GM12872 (cell line): ENCODE measurements around the gene MTHFSD.

Experiments
- TF ChIP-seq, protein P1 (sequence below): IDR thresholded peaks from 3 replicates; pipeline ENCODE4 v1.5.1; 2011; ENCODE audit warnings: low read depth, mild to moderate bottlenecking, low read length, moderate library complexity; ENCODE audit not compliant: insufficient read depth

MTHFSD gene

GRCh38 chr16:86585821-86586611 is 31.0 kb upstream of the MTHFSD start:
- TF ChIP-seq, protein P1, sequence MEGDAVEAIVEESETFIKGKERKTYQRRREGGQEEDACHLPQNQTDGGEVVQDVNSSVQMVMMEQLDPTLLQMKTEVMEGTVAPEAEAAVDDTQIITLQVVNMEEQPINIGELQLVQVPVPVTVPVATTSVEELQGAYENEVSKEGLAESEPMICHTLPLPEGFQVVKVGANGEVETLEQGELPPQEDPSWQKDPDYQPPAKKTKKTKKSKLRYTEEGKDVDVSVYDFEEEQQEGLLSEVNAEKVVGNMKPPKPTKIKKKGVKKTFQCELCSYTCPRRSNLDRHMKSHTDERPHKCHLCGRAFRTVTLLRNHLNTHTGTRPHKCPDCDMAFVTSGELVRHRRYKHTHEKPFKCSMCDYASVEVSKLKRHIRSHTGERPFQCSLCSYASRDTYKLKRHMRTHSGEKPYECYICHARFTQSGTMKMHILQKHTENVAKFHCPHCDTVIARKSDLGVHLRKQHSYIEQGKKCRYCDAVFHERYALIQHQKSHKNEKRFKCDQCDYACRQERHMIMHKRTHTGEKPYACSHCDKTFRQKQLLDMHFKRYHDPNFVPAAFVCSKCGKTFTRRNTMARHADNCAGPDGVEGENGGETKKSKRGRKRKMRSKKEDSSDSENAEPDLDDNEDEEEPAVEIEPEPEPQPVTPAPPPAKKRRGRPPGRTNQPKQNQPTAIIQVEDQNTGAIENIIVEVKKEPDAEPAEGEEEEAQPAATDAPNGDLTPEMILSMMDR: no peak

- TF ChIP-seq, protein P1: no peak
These were observed 30.0 kb upstream of the MTHFSD start for GRCh38 chr16:86584726-86585721.

GRCh38 chr16:86584071-86584685 is 29.1 kb upstream of the MTHFSD start:
- TF ChIP-seq, protein P1: no peak

DNA sequence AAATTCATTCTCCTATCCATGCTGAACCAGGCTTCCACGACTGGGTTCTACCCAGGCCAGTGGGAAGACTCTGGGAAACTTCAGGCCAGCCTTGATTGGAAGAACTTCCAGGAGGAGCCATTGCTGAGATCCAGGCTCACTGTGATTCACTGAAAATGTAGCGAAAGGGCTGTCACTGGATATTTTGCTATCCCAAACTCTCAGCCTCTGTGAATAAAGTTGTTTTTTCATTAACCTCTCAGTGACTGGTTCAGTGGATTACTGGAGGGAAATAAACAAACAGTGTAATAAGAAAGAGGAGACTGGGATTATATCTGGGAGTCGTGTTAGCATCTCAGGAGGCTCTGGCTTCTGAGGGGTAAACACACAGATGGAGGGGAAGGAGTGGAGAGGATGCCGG is 26.4 kb upstream of the MTHFSD start:
- TF ChIP-seq, protein P1: no peak

- TF ChIP-seq, protein P1: no peak
These were observed 25.7 kb upstream of the MTHFSD start for GRCh38 chr16:86580791-86581170.

DNA sequence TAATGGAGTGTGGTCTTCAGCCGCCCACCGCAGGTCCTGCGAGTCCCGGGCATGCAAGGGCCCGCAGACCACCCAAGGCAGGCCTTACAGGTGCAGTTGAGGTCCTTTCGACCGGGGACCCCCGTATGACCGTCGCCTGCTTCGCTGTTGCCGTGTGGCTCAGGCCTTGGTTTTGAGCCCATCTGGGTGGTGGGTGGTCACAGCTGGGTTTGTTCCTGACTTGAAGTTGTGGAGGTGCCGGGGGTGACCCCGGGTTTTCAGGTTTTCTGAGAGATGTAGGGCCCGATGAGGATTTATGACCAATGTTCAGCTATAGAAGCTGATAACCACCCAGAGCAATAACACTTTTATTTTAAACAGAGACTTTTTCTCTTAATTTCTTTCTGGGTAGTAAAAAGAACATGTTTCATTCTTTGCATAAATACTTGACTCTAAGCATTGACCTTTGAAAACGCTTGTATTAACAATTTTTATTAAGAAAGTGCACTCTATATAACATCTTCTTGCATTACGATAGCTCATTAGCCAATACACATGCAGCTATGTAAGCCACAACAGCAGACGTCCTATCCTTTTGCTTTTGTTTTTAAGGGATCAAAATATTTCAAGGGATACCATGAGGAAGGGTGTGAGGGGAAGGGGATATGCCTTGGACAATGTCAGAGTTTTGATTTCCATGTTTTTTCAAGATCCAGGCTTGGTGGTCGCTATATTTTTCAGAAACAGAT is 25.2 kb upstream of the MTHFSD start:
- TF ChIP-seq, protein P1: no peak
